Mammary microvascular endothelial cell (primary cell): ENCODE results near the gene EXOC3. TPM values are rescaled to one million over a fixed set of nuclear protein-coding genes. Genes with fewer than 3 reads are reported as not detected.

Experiments used
- total RNA-seq: library from RNA; depleted of rRNA; stranded (reverse); fragments of >200 nt; gene quantifications from 2 replicates; pipeline ENCODE4 v1.2.3, GENCODE V29; 2015

EXOC3 gene
- total RNA-seq, result 27.7 and 28.6 TPM in 2 replicates

GRCh38 chr5:442335-443238, at the start of gene EXOC3:
Gene EXOC3, plus strand, starts transcription at chr5:443176. Its CDS starts 3,030 bp downstream, at chr5:446206.

Other genes starting within 250 kb of the EXOC3 start
- gene CCDC127, start 225.0 kb upstream of the EXOC3 start, total RNA-seq, result 4.1 and 5.3 TPM in 2 replicates
- 103 and 114 TPM in 2 replicates for gene SDHA, start 224.9 kb upstream of the EXOC3 start, total RNA-seq
- 94.2 and 96.3 TPM in 2 replicates for gene PDCD6, start 171.5 kb upstream of the EXOC3 start, total RNA-seq
- gene AHRR, start 121.5 kb upstream of the EXOC3 start, total RNA-seq, result 17.5 and 17.8 TPM in 2 replicates
- gene SLC9A3, start 81.3 kb downstream of the EXOC3 start, total RNA-seq, result 4.0 and 4.2 TPM in 2 replicates
- 2.5 and 3.5 TPM in 2 replicates for gene CEP72, start 169.2 kb downstream of the EXOC3 start, total RNA-seq